Coronary artery (tissue), 2 donors: Measurements from ENCODE around the gene TNIP2.
A peak's percentile ranks its signal among the peaks of the same experiment; 100 is the strongest.
"Not testable (repeated sequence)": the region's sequence is repeated elsewhere in the genome, so short reads cannot be mapped to it uniquely, and the experiment has no call there.

ENCODE experiments used
- DNase-seq: peaks from one replicate; pipeline ENCODE4 v3.0.0-alpha.2; 2017; ENCODE audit warnings: low spot score
- H3K27ac ChIP-seq, 2 donors: fragments of 200-600 bp; sonication (generic); one replicate each; pipeline ENCODE4 v1.5.1; 2016 to 2019
- H3K4me3 ChIP-seq: fragments of 200-600 bp; sonication (generic); 2 replicates; pipeline ENCODE4 v1.5.1; 2016; ENCODE audit warnings: mild to moderate bottlenecking, moderate library complexity
- CTCF ChIP-seq: fragments of 200-600 bp; sonication (generic); IDR thresholded peaks from one replicate; pipeline ENCODE4 v1.5.1; 2019; ENCODE audit warnings: antibody characterized with exemption

TNIP2 gene

GRCh38 chr4:2767046-2767704 is 11.0 kb upstream of the TNIP2 start:
- peak; percentile 66 for DNase-seq
- TF ChIP-seq CTCF: no peak
- Histone ChIP-seq H3K27ac (no peak overlapping the region), H3K4me3 (no peak overlapping the region)

- TF ChIP-seq CTCF: no peak
- Histone ChIP-seq H3K4me3 (no peak overlapping the region), H3K27ac (no peak overlapping the region)
- peak; percentile 56 for DNase-seq
Observed at GRCh38 chr4:2765832-2766526, 9.8 kb upstream of the TNIP2 start.

GRCh38 chr4:2763511-2763967 is 7.4 kb upstream of the TNIP2 start:
- peak overlapping the region; percentile 41 to 81 for H3K27ac ChIP-seq
- no peak for DNase-seq
- peak overlapping the region; percentile 72 for H3K4me3 ChIP-seq
- TF ChIP-seq CTCF: no peak

- H3K4me3 ChIP-seq, H3K27ac ChIP-seq, DNase-seq: not testable (repeated sequence)
Observed at GRCh38 chr4:2762486-2763370, 6.6 kb upstream of the TNIP2 start.

- Histone ChIP-seq H3K27ac (no peak overlapping the region), H3K4me3 (no peak overlapping the region)
- TF ChIP-seq CTCF: no peak
- no peak for DNase-seq
Observed at GRCh38 chr4:2762048-2762447, 5.9 kb upstream of the TNIP2 start.

GRCh38 chr4:2761035-2761923 is 5.1 kb upstream of the TNIP2 start:
- no peak overlapping the region for H3K27ac ChIP-seq
- H3K4me3 ChIP-seq: no peak overlapping the region
- peak; percentile 70 for DNase-seq
- TF ChIP-seq CTCF: no peak

GRCh38 chr4:2757426-2757825 is 1.3 kb upstream of the TNIP2 start:
- no peak overlapping the region for H3K4me3 ChIP-seq
- DNase-seq: no peak
- TF ChIP-seq CTCF: no peak
- H3K27ac ChIP-seq: no peak overlapping the region
